ENCODE data around the gene ATP2A1.
"Not testable (repeated sequence)": the region's sequence is repeated elsewhere in the genome, so short reads cannot be mapped to it uniquely, and the experiment has no call there.

ATP2A1 gene

DNA sequence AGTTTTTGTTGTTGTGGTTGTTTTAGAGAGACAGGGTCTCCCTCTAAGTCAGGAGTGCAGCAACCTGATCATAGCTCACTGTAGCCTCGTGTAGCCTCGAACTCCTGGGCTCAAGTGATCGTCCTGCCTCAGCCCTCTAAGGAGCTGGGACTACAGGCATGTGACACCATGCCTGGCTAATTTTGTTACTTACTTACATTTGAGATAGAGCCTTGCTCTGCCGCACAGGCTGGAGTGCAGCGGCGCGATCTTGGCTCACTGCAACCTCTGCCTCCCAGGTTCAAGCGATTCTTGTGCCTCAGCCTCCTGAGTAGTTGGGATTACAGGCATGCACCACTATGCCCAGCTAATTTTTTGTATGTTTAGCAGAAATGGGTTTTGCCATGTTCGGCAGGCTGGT is 10.6 kb upstream of the ATP2A1 start:
- DNase-seq = not testable (repeated sequence)

DNA sequence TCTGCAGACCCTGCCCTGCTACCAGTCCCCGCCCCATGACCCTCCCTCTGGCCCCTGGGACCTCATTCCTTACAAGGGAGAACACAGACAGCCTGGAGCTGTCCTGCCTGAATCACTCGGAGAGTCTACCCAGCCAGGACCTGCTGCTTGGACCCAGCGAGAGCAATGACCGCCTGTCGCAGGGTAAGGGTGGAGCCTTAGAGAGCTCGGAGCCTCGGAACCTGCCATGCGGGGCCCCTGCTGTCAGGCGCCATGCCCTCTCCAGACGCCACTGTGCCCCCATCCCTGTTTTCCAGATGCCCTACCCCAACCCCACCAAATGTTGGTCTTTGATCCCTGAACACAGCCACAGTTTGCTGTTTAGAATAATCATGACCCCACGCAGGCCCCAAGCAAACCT is 9.1 kb upstream of the ATP2A1 start:
- ATAC-seq (replicated peaks) (no peak), DNase-seq (no peak)
- Mint-ChIP-seq H3K4me3 (no peak overlapping the region), H3K27ac (no peak overlapping the region), H3K36me3 (peaks cover 44 to 62% of the 10 kb centered on the region in 2 donors), H3K9me3 (no peaks in the 10 kb centered on the region), H3K27me3 (no peaks in the 10 kb centered on the region), H3K4me1 (peaks cover 18 to 42% of the 10 kb centered on the region in 2 donors)

More for the DNA sequence above, 10.6 kb upstream of the ATP2A1 start:
- H3K36me3 Mint-ChIP-seq = peaks cover 32 to 52% of the 10 kb centered on the region in 2 donors
- not testable (repeated sequence) for ATAC-seq (replicated peaks); H3K4me3 Mint-ChIP-seq; H3K27me3 Mint-ChIP-seq; H3K9me3 Mint-ChIP-seq
- H3K27ac Mint-ChIP-seq = peak overlapping the region; percentile 47
- H3K4me1 Mint-ChIP-seq = peaks cover 24 to 31% of the 10 kb centered on the region in 2 donors

- H3K9me3 Mint-ChIP-seq = no peaks in the 10 kb centered on the region
- H3K4me3 Mint-ChIP-seq = no peak overlapping the region
- no peak for DNase-seq
- no peaks in the 10 kb centered on the region for H3K27me3 Mint-ChIP-seq
- ATAC-seq (replicated peaks) = no peak
- H3K4me1 Mint-ChIP-seq = peaks cover 15 to 29% of the 10 kb centered on the region in 2 donors
- H3K27ac Mint-ChIP-seq = no peak overlapping the region
- peaks cover 34 to 54% of the 10 kb centered on the region in 2 donors for H3K36me3 Mint-ChIP-seq
Measured at GRCh38 chr16:28872952-28873351, 5.3 kb upstream of the ATP2A1 start.

DNA sequence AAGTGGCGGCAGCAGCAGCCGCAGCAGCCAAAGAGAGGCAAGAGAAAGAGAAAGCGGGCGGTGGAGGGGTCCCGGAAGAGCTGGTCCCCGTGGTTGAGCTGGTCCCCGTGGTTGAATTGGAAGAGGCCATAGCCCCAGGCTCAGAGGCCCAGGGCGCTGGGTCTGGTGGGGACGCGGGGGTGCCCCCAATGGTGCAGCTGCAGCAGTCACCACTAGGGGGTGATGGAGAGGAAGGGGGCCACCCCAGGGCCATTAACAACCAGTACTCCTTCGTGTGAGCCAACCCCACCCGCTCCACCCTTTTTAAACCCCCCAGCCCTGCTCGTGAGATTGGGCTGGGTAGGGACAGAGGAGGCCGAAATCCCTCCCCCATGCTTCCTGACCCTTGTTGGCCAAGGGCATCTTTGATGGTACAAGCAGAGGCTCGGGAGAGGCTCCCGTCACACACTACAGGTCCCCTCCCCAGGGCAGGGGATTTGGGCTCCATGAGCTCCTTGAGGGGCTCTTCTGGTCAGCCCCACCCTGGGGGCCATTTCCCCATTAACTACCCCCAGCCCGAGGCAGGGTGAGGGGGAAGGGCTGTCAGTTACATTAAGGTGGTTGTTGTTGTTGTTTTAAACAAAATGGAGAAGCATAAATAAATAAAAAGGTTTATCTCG is 4.6 kb upstream of the ATP2A1 start:
- H3K36me3 Mint-ChIP-seq = peaks cover 34 to 56% of the 10 kb centered on the region in 2 donors
- no peaks in the 10 kb centered on the region for H3K9me3 Mint-ChIP-seq
- ATAC-seq (replicated peaks) = peak; percentile 76 to 78
- H3K27ac Mint-ChIP-seq = peak overlapping the region; percentile 57
- H3K4me1 Mint-ChIP-seq = peaks cover 19 to 37% of the 10 kb centered on the region in 2 donors
- no peaks in the 10 kb centered on the region for H3K27me3 Mint-ChIP-seq
- DNase-seq = peak; percentile 23
- no peak overlapping the region for H3K4me3 Mint-ChIP-seq

- no peak for ATAC-seq (replicated peaks)
- Mint-ChIP-seq H3K27ac (peak overlapping the region; percentile 37), H3K4me1 (peaks cover 25 to 44% of the 10 kb centered on the region in 2 donors), H3K36me3 (peaks cover 33 to 48% of the 10 kb centered on the region in 2 donors), H3K9me3 (no peaks in the 10 kb centered on the region), H3K27me3 (no peaks in the 10 kb centered on the region), H3K4me3 (no peak overlapping the region)
- no peak for DNase-seq
Measured at GRCh38 chr16:28874406-28874805, 3.9 kb upstream of the ATP2A1 start.

DNA sequence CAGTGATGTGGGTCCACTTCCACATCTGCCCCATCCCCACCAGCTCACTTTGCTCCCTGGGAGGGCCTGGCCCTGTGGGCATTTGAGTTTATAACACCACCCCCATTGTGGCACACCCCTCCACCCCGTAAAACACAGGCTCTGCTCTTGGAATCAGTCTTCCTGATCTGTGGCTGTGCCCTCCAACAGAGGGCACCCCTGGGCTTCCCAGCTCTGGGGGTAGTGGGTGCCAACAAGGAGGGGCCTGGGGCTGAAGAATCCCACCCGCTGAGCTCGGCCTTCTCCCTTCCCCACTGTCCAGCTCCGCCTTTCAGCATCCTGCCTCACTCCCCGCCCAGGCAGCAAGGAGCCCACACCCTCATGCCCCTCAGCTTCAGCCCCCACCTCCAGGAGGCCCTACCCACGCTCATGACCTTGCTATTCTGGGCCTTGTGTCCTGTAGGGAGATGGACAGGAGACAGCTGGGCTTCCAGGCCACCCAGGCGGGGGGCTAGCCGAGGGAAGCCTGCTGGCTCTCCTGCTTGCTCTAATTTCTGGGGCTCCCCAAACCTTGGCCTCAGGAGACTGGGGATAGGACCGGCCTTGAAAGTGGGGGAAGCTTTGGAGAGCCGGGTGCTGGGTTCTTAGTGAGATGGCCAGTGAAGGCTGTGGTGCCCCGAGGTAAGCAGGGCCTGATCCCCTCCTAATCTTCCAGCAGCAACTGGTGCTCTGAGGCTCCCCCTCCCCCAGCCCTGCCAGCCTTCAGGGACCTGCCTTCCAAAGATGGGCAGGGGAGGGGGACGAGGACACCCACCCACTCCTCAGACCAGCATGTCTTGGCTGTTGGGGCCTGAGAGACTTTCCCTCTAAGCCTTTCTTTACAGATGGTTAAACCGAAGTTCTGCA is 2.9 kb upstream of the ATP2A1 start:
- Mint-ChIP-seq H3K27me3 (no peaks in the 10 kb centered on the region), H3K9me3 (no peaks in the 10 kb centered on the region), H3K4me1 (peaks cover 23 to 48% of the 10 kb centered on the region in 2 donors), H3K36me3 (peaks cover 24 to 39% of the 10 kb centered on the region in 2 donors), H3K27ac (peak overlapping the region; percentile 76), H3K4me3 (no peak overlapping the region)
- ATAC-seq (replicated peaks) (no peak), DNase-seq (no peak)

- H3K4me1 Mint-ChIP-seq = peaks cover 29 to 56% of the 10 kb centered on the region in 2 donors
- H3K27ac Mint-ChIP-seq = no peak overlapping the region
- H3K36me3 Mint-ChIP-seq = peaks cover 24 to 34% of the 10 kb centered on the region in 2 donors
- no peak for ATAC-seq (replicated peaks)
- H3K4me3 Mint-ChIP-seq = no peak overlapping the region
- H3K9me3 Mint-ChIP-seq = no peaks in the 10 kb centered on the region
- DNase-seq = no peak
- peaks cover 6 to 7% of the 10 kb centered on the region in 2 donors for H3K27me3 Mint-ChIP-seq
Measured at GRCh38 chr16:28876019-28876659, 2.1 kb upstream of the ATP2A1 start.

- peaks cover 30 to 59% of the 10 kb centered on the region in 2 donors for H3K4me1 Mint-ChIP-seq
- peaks cover 24 to 33% of the 10 kb centered on the region in 2 donors for H3K36me3 Mint-ChIP-seq
- no peaks in the 10 kb centered on the region for H3K9me3 Mint-ChIP-seq
- H3K4me3 Mint-ChIP-seq = no peak overlapping the region
- no peak for DNase-seq
- H3K27ac Mint-ChIP-seq = peak overlapping the region; percentile 62
- peaks cover 9 to 11% of the 10 kb centered on the region in 2 donors for H3K27me3 Mint-ChIP-seq
- no peak for ATAC-seq (replicated peaks)
Measured at GRCh38 chr16:28876973-28877654, 1.2 kb upstream of the ATP2A1 start.

- Mint-ChIP-seq H3K27ac (peak overlapping the region; percentile 75), H3K27me3 (peaks cover 9 to 11% of the 10 kb centered on the region in 2 donors), H3K9me3 (no peaks in the 10 kb centered on the region), H3K4me1 (peaks cover 30 to 58% of the 10 kb centered on the region in 2 donors), H3K36me3 (peaks cover 22 to 28% of the 10 kb centered on the region in 2 donors), H3K4me3 (peak overlapping the region in 1 of 2 donors; percentile 39)
- no peak for DNase-seq
- no peak for ATAC-seq (replicated peaks)
Measured at GRCh38 chr16:28877655-28878000, 660 bp upstream of the ATP2A1 start.

DNA sequence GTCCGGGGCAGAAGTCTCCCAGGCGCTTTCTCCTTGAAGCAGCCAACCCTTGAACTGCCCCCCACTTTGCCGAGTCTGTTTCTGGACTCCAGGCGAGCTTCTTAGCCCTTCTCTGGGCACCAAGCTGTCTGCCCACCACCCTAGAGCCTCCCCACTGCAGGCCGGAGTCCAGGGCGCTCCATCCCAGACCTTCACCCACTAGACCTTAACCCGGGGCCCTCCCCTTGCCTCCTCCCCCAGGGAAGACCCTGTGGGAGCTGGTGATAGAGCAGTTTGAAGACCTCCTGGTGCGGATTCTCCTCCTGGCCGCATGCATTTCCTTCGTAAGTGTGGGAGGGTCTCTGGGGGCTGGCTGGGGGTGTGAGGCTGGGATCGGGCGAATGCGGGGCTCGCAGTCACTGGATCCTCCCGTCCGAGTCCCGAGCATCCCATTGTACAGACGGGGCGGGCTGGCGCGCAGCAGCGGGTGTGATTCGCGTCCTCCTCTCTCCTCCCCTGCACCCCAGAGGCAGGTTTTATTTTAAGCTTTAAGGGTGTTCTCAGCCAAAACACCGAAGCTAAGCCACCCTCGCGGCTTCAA is 1.1 kb downstream of the ATP2A1 start:
- no peak for DNase-seq
- ATAC-seq (replicated peaks) = peak; percentile 54 to 55
- Mint-ChIP-seq H3K36me3 (peaks cover 6 to 11% of the 10 kb centered on the region in 2 donors), H3K4me1 (peaks cover 28 to 41% of the 10 kb centered on the region in 2 donors), H3K27ac (peak overlapping the region; percentile 93), H3K27me3 (peaks cover 9 to 11% of the 10 kb centered on the region in 2 donors), H3K9me3 (no peaks in the 10 kb centered on the region), H3K4me3 (peak overlapping the region; percentile 92 to 93)

- H3K4me1 Mint-ChIP-seq = peaks cover 27 to 40% of the 10 kb centered on the region in 2 donors
- peaks cover 9 to 11% of the 10 kb centered on the region in 2 donors for H3K27me3 Mint-ChIP-seq
- peaks cover 6 to 9% of the 10 kb centered on the region in 2 donors for H3K36me3 Mint-ChIP-seq
- H3K4me3 Mint-ChIP-seq = peak overlapping the region; percentile 92 to 93
- peak overlapping the region; percentile 93 for H3K27ac Mint-ChIP-seq
- DNase-seq = peak; percentile 79
- no peaks in the 10 kb centered on the region for H3K9me3 Mint-ChIP-seq
- ATAC-seq (replicated peaks) = peak; percentile 95 to 96
Measured at GRCh38 chr16:28879841-28880588, 1.7 kb downstream of the ATP2A1 start.

DNA sequence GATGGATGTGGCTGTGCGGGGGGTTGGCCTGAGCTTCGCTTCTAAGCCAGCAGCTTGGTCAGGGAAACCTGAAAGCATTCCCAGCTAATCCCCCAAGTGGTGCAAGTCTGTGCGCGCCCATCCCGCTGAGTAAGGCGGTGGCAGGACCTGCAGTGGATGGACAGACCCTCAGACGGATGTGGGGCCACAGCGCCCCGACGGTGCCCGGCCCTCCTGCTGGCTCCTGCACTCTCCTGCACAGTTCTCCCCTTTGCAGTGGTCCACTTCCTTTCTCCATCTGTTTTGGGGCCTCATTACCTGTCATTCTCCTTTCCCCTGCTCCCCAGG is 2.3 kb downstream of the ATP2A1 start:
- Mint-ChIP-seq H3K4me3 (peak overlapping the region; percentile 92 to 93), H3K27me3 (peaks cover 9 to 11% of the 10 kb centered on the region in 2 donors), H3K36me3 (peaks cover 2 to 3% of the 10 kb centered on the region in 2 donors), H3K9me3 (no peaks in the 10 kb centered on the region), H3K4me1 (peaks cover 23 to 40% of the 10 kb centered on the region in 2 donors), H3K27ac (no peak overlapping the region)
- ATAC-seq (replicated peaks) = no peak
- no peak for DNase-seq

DNA sequence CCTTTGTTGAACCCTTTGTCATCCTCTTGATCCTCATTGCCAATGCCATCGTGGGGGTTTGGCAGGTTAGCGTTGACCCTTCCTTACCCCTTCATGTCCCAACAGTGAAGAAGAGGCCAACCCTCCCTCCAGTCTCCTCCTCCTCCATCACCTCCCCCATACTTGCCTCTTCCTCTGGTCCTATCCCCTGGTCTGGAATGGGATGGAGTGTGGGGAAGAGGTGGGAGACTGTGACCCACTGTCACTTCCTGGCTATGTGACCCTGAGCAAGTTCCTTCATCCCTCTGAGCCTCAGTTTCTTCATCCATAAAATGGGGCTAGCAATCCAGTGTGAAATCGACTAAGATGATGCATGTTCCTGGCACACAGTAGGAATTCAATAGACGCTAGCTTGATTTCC is 2.7 kb downstream of the ATP2A1 start:
- no peak for ATAC-seq (replicated peaks)
- Mint-ChIP-seq H3K27ac (peak overlapping the region; percentile 70), H3K36me3 (peaks cover 2 to 3% of the 10 kb centered on the region in 2 donors), H3K4me1 (peaks cover 23 to 40% of the 10 kb centered on the region in 2 donors), H3K4me3 (peak overlapping the region; percentile 54 to 92), H3K9me3 (no peaks in the 10 kb centered on the region), H3K27me3 (peaks cover 9 to 11% of the 10 kb centered on the region in 2 donors)
- DNase-seq = no peak
